Measurements from ENCODE around the gene BBLN.
"Not testable (repeated sequence)": the region's sequence is repeated elsewhere in the genome, so short reads cannot be mapped to it uniquely, and the experiment has no call there.

The BBLN gene

DNA sequence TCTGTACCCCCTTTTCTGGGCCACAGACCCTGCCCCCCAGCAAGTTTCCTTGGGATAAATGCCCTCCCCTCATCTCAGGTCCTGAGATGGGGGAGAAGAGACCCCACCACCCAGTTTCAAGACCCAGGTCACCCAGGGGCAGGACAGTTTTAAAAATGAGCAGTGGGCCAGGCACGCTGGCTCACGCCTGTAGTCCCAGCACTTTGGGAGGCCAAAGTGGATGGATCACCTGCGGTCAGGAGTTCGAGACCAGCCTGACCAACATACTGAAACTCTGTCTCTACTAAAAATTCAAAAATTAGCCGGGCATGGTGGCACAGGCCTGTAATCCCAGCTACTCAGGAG lies 38.6 kb upstream of the BBLN start:
- no peak overlapping the region for H3K27ac Mint-ChIP-seq
- peaks cover 26% of the 10 kb centered on the region for H3K4me1 Mint-ChIP-seq (ENCODE audit: low read depth)

GRCh38 chr9:128121924-128122808 lies 37.9 kb upstream of the BBLN start:
- H3K4me3 Mint-ChIP-seq, result no peak overlapping the region
- peak overlapping the region; percentile 59 for H3K27ac Mint-ChIP-seq
- no peaks in the 10 kb centered on the region for H3K27me3 Mint-ChIP-seq
- H3K9me3 Mint-ChIP-seq, result no peaks in the 10 kb centered on the region
- peaks cover 67% of the 10 kb centered on the region for H3K36me3 Mint-ChIP-seq (ENCODE audit: low read depth)
- DNase-seq, result no peak
- peaks cover 27% of the 10 kb centered on the region for H3K4me1 Mint-ChIP-seq (ENCODE audit: low read depth)

More for the DNA sequence above, 38.6 kb upstream of the BBLN start:
- peaks cover 70% of the 10 kb centered on the region for H3K36me3 Mint-ChIP-seq (ENCODE audit: low read depth)
- H3K4me3 Mint-ChIP-seq, result no peak overlapping the region
- no peaks in the 10 kb centered on the region for H3K27me3 Mint-ChIP-seq
- DNase-seq, result no peak
- no peaks in the 10 kb centered on the region for H3K9me3 Mint-ChIP-seq

GRCh38 chr9:128122809-128123175 lies 37.3 kb upstream of the BBLN start:
- Mint-ChIP-seq H3K4me3 (no peak overlapping the region), H3K36me3 (ENCODE audit: low read depth) (peaks cover 63% of the 10 kb centered on the region), H3K4me1 (ENCODE audit: low read depth) (peaks cover 22% of the 10 kb centered on the region), H3K27ac (no peak overlapping the region), H3K27me3 (no peaks in the 10 kb centered on the region), H3K9me3 (no peaks in the 10 kb centered on the region)
- DNase-seq, result no peak

- H3K36me3 Mint-ChIP-seq (ENCODE audit: low read depth), result peaks cover 69% of the 10 kb centered on the region
- H3K27me3 Mint-ChIP-seq, result no peaks in the 10 kb centered on the region
- no peak overlapping the region for H3K27ac Mint-ChIP-seq
- DNase-seq, result no peak
- peaks cover 23% of the 10 kb centered on the region for H3K4me1 Mint-ChIP-seq (ENCODE audit: low read depth)
- H3K4me3 Mint-ChIP-seq, result no peak overlapping the region
- no peaks in the 10 kb centered on the region for H3K9me3 Mint-ChIP-seq
Observed at GRCh38 chr9:128123451-128124080, 36.5 kb upstream of the BBLN start.

DNA sequence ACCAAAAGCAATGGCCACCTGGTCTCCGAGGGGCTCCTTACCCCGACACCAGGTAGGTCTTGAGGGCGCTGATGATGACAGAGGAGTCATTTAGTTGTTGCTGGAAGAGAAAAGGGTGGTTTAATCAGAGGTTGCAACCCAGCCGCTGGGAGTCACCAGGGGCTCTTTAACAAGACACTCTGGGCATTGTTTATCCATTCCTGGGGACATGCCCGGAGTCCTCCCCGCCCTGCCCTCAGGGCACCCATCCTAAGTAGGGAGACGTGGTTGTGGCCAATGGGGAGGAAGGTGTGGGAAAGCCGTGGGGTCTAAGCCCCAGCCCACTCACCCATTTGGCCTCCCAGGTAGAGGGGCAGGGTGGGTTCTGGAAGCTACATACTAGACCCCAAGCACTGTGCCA lies 35.6 kb upstream of the BBLN start:
- DNase-seq, result no peak
- Mint-ChIP-seq H3K4me3 (no peak overlapping the region), H3K36me3 (ENCODE audit: low read depth) (peaks cover 69% of the 10 kb centered on the region), H3K27me3 (no peaks in the 10 kb centered on the region), H3K27ac (peak overlapping the region; percentile 78), H3K4me1 (ENCODE audit: low read depth) (peaks cover 29% of the 10 kb centered on the region), H3K9me3 (no peaks in the 10 kb centered on the region)

DNA sequence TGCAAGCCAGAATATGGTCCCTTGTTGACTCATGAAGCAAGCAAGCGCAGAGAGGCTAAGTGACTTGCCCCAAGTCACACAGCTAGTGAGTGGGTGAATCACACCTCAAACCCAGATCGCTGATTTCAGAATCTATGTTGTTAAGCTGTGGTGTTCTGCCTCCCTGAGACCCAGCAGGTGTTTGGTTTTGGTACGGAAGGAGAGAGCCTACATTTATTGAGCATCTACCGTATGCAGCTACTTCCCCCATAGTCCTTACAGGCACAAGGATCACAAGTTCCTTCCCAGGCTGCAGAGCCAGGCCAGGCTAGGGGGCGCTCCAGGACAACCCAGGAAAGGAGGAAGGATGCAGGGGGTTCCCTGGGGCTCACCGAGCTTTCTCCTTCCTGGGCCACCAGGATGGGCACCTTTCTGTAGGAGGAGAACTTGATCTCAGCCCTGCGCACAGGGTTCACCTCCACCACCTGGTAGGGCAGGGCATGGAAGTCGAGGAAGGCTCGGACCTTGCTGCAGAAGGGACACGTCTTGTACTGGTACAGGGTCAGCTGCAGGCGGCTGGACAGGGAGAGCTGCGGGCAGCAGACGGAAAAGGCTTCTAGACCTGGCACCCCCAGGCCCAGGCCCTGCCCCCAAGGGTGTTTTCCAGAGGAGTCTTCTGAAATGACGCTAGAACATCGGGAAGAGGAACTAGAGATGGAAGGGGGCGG lies 35.0 kb upstream of the BBLN start:
- peaks cover 33% of the 10 kb centered on the region for H3K4me1 Mint-ChIP-seq (ENCODE audit: low read depth)
- peak overlapping the region; percentile 78 for H3K27ac Mint-ChIP-seq
- DNase-seq, result peak; percentile 53
- H3K4me3 Mint-ChIP-seq, result peak overlapping the region; percentile 85
- no peaks in the 10 kb centered on the region for H3K9me3 Mint-ChIP-seq
- H3K27me3 Mint-ChIP-seq, result no peaks in the 10 kb centered on the region
- H3K36me3 Mint-ChIP-seq (ENCODE audit: low read depth), result peaks cover 69% of the 10 kb centered on the region

- H3K9me3 Mint-ChIP-seq, result no peaks in the 10 kb centered on the region
Observed at GRCh38 chr9:128125580-128126354, 34.3 kb upstream of the BBLN start.

DNA sequence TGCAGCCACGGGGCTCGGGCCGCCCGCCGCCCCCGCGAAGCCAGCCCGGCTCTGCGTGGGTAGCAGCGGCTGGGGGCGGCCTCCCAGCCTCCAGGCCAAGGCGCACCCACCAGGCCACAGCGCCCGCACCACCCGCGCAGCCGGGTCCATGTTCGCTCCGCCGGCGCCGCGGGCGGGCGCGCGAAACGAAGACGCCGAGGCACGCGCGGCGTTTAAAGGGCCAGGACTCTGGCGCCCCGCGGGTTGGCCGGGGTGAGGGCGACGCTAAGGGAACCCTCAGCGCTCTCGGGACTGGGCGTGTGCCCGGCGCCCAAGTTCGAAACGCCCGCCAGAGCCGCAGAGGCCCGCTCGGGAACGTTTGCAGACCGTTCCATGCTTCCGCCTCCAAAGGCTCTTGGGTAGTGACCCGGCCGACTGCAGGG lies 32.5 kb upstream of the BBLN start, which contains the start of gene PTGES2:
PTGES2 (minus strand) TSS at position 162 of the 422 bp plus-strand sequence; CDS start at position 150, 12 bp downstream.
- peaks cover 5% of the 10 kb centered on the region for H3K27me3 Mint-ChIP-seq
- peak within 1 kb of the TSS; percentile 99 for H3K27ac Mint-ChIP-seq
- DNase-seq, result peak; percentile 89
- peaks cover 45% of the 10 kb centered on the region for H3K36me3 Mint-ChIP-seq (ENCODE audit: low read depth)
- H3K4me3 Mint-ChIP-seq, result peak within 1 kb of the TSS; percentile 98
- no peaks in the 10 kb centered on the region for H3K9me3 Mint-ChIP-seq
- peaks cover 33% of the 10 kb centered on the region for H3K4me1 Mint-ChIP-seq (ENCODE audit: low read depth)

More at GRCh38 chr9:128125580-128126354, 34.3 kb upstream of the BBLN start:
- Mint-ChIP-seq H3K27ac (peak overlapping the region; percentile 78), H3K4me1 (ENCODE audit: low read depth) (peaks cover 33% of the 10 kb centered on the region), H3K4me3 (peak overlapping the region; percentile 85), H3K36me3 (ENCODE audit: low read depth) (peaks cover 63% of the 10 kb centered on the region), H3K27me3 (no peaks in the 10 kb centered on the region)
- DNase-seq, result no peak

GRCh38 chr9:128127990-128128835 lies 31.9 kb upstream of the BBLN start:
- no peaks in the 10 kb centered on the region for H3K9me3 Mint-ChIP-seq
- H3K27ac Mint-ChIP-seq, result peak overlapping the region; percentile 99
- peak overlapping the region; percentile 98 for H3K4me3 Mint-ChIP-seq
- peak; percentile 94 for DNase-seq
- peaks cover 8% of the 10 kb centered on the region for H3K27me3 Mint-ChIP-seq
- peaks cover 33% of the 10 kb centered on the region for H3K4me1 Mint-ChIP-seq (ENCODE audit: low read depth)
- H3K36me3 Mint-ChIP-seq (ENCODE audit: low read depth), result peaks cover 39% of the 10 kb centered on the region

GRCh38 chr9:128128836-128129590 lies 31.1 kb upstream of the BBLN start:
- Mint-ChIP-seq H3K9me3 (no peaks in the 10 kb centered on the region), H3K27me3 (peaks cover 8% of the 10 kb centered on the region), H3K4me1 (ENCODE audit: low read depth) (peaks cover 33% of the 10 kb centered on the region), H3K36me3 (ENCODE audit: low read depth) (peaks cover 31% of the 10 kb centered on the region), H3K4me3 (peak overlapping the region; percentile 98), H3K27ac (peak overlapping the region; percentile 99)
- no peak for DNase-seq

DNA sequence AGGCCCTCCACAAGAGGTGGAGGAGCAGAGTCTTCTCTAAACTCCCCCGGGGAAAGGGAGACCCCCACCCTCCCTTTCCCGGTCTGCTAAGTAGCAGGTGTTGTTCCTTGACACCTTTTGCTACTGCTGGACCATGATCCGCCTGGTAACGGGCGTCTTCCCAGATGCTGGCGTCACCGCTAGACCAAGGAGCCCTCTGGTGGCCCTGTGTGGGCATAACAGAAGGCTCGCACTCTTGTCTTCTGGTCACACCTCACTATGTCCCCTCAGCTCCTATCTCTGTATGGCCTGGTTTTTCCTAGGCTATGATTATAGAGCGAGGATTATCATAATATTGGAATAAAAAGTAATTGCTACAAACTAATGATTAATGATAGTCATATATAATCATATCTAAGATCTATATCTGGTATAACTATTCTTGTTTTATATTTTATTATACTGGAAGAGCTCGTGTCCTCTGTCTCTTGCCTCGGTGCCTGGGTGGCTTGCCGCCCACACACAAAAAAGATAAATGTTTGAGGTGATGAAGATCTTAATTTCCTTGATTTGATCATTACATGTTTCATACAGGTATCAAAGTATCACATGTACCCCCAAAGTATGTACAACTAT lies 30.0 kb upstream of the BBLN start:
- H3K27ac Mint-ChIP-seq, H3K27me3 Mint-ChIP-seq, H3K9me3 Mint-ChIP-seq: not testable (repeated sequence)
- Mint-ChIP-seq H3K36me3 (ENCODE audit: low read depth) (peaks cover 20% of the 10 kb centered on the region), H3K4me1 (ENCODE audit: low read depth) (peaks cover 26% of the 10 kb centered on the region), H3K4me3 (peak overlapping the region; percentile 35)
- peak; percentile 74 for DNase-seq

GRCh38 chr9:128130651-128131050 lies 29.4 kb upstream of the BBLN start:
- H3K4me3 Mint-ChIP-seq, H3K27me3 Mint-ChIP-seq, H3K27ac Mint-ChIP-seq, DNase-seq, H3K9me3 Mint-ChIP-seq: not testable (repeated sequence)
- peaks cover 14% of the 10 kb centered on the region for H3K36me3 Mint-ChIP-seq (ENCODE audit: low read depth)
- H3K4me1 Mint-ChIP-seq (ENCODE audit: low read depth), result peaks cover 20% of the 10 kb centered on the region
